Esophagus squamous epithelium (tissue), 5 donors: Measurements from ENCODE around the gene GLRX. TPM values are rescaled to one million over a fixed set of nuclear protein-coding genes. Genes with fewer than 3 reads are reported as not detected.

Source experiments
- DNase-seq: peaks from one replicate; lab custom pipeline; 2025; lab: John Stamatoyannopoulos, UW
- H3K27ac ChIP-seq, 4 donors: fragments of 200-600 bp; sonication (generic); one replicate each; pipeline ENCODE4 v1.5.1; 2016 to 2019; ENCODE audit warnings: mild to moderate bottlenecking in 1 of 4
- H3K27me3 ChIP-seq, 4 donors: fragments of 200-600 bp; sonication (generic); 1 replicate in 3 of 4; 2 replicates in 1 of 4; pipeline versions ENCODE4 v1.5.1 to v1.6.0; 2017 to 2021; ENCODE audit warnings: antibody characterized with exemption in 1 of 4
- H3K36me3 ChIP-seq, 3 donors: fragments of 200-600 bp; sonication (generic); one replicate each; pipeline ENCODE4 v1.5.1; 2016 to 2019
- H3K4me1 ChIP-seq, 3 donors: fragments of 200-600 bp; sonication (generic); one replicate each; pipeline ENCODE4 v1.5.1; 2017 to 2019
- H3K4me3 ChIP-seq, 4 donors: fragments of 200-600 bp; sonication (generic); 1 replicate in 3 of 4; 2 replicates in 1 of 4; pipeline ENCODE4 v1.5.1; 2016 to 2019; ENCODE audit warnings: mild to moderate bottlenecking in 2 of 4, moderate library complexity in 1 of 4
- H3K9me3 ChIP-seq, 3 donors: fragments of 200-600 bp; sonication (generic); one replicate each; pipeline ENCODE4 v1.5.1; 2016 to 2019
- POLR2A ChIP-seq, 4 donors: fragments of 450-650 bp; IDR thresholded peaks; one replicate each; pipeline ENCODE4 v1.6.1; 2017; ENCODE audit warnings: antibody characterized with exemption in 4 of 4, mild to moderate bottlenecking in 4 of 4, moderate library complexity in 3 of 4
- WGBS, 2 donors: methylation state at CpG; one replicate each; pipeline ENCODE4 v1.1.5; 2018; 5-methylcytosine and 5-hydroxymethylcytosine counted together
- intact Hi-C: fragments of 100-400 bp; cut with DNase I; formaldehyde crosslinking; loops from one replicate; pipeline ENCODE4 v1.15.0; 2022
- total RNA-seq, 4 donors: library from RNA; depleted of rRNA; stranded (reverse); fragments of >200 nt; gene quantifications; one replicate each; pipeline ENCODE4 v1.1.0, GENCODE V29; 2016
- TF ChIP-seq, protein P1 (sequence below), 6 experiments: fragments of 450-650 bp in 4 of 6; fragments of 200-600 bp in 2 of 6; sonication (generic) in 2 of 6; IDR thresholded peaks; one replicate each; pipeline ENCODE4 v1.5.1; 2016 to 2019; ENCODE audit warnings: antibody characterized with exemption in 6 of 6, mild to moderate bottlenecking in 4 of 6, moderate library complexity in 4 of 6
- donor health status: DM: yes; HTN: yes; CAD: no.

Gene GLRX
- total RNA-seq, 4 donors from 2014 or later, result 5.3 to 37.8 (median 14.2) TPM

GRCh38 chr5:95822043-95822541 is 434 bp downstream of the GLRX start:
- intact Hi-C loops, result no loop called here
- no peak for TF ChIP-seq POLR2A (IDR thresholded peaks at IDR 0.05)
- TF ChIP-seq, protein P1, sequence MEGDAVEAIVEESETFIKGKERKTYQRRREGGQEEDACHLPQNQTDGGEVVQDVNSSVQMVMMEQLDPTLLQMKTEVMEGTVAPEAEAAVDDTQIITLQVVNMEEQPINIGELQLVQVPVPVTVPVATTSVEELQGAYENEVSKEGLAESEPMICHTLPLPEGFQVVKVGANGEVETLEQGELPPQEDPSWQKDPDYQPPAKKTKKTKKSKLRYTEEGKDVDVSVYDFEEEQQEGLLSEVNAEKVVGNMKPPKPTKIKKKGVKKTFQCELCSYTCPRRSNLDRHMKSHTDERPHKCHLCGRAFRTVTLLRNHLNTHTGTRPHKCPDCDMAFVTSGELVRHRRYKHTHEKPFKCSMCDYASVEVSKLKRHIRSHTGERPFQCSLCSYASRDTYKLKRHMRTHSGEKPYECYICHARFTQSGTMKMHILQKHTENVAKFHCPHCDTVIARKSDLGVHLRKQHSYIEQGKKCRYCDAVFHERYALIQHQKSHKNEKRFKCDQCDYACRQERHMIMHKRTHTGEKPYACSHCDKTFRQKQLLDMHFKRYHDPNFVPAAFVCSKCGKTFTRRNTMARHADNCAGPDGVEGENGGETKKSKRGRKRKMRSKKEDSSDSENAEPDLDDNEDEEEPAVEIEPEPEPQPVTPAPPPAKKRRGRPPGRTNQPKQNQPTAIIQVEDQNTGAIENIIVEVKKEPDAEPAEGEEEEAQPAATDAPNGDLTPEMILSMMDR (IDR thresholded peaks at IDR 0.05), result no peak
- Histone ChIP-seq H3K27ac (peak overlapping the region; percentile 68 to 94 (median 84)), H3K9me3 (no peaks in the 10 kb centered on the region), H3K4me3 (peak overlapping the region; percentile 53 to 86 (median 64)), H3K36me3 (no peaks in the 10 kb centered on the region), H3K27me3 (no peaks in the 10 kb centered on the region), H3K4me1 (peaks cover 26 to 63% (median 38%) of the 10 kb centered on the region in 3 donors)
- peak; percentile 7 for DNase-seq
- WGBS, 2 donors, result 0% methylated on average over 6 to 17 of the region's 19 CpGs

GRCh38 chr5:95821110-95822021 is 1.2 kb downstream of the GLRX start:
- no peak for DNase-seq
- Histone ChIP-seq H3K4me3 (peak overlapping the region; percentile 53 to 86 (median 64)), H3K27me3 (no peaks in the 10 kb centered on the region), H3K27ac (peak overlapping the region; percentile 68 to 94 (median 84)), H3K36me3 (no peaks in the 10 kb centered on the region), H3K9me3 (no peaks in the 10 kb centered on the region), H3K4me1 (peaks cover 27 to 68% (median 38%) of the 10 kb centered on the region in 3 donors)
- intact Hi-C loops, result no loop called here
- TF ChIP-seq, protein P1 (IDR thresholded peaks at IDR 0.05), result no peak
- no peak for TF ChIP-seq POLR2A (IDR thresholded peaks at IDR 0.05)
- 54 to 58% methylated on average over 8 to 9 of the region's 9 CpGs for WGBS, 2 donors

GRCh38 chr5:95818181-95819147 is 4.1 kb downstream of the GLRX start:
- H3K4me3 ChIP-seq, result peak overlapping the region in 3 of 4 donors; percentile 16 to 40 (median 18)
- peaks cover 0 to 17% (median 3%) of the 10 kb centered on the region in 3 donors for H3K36me3 ChIP-seq
- H3K4me1 ChIP-seq, result peaks cover 17 to 55% (median 25%) of the 10 kb centered on the region in 3 donors
- intact Hi-C loops, result no loop called here
- 72 to 82% methylated on average over 14 of the region's 14 CpGs for WGBS, 2 donors
- H3K27me3 ChIP-seq, result no peaks in the 10 kb centered on the region
- H3K9me3 ChIP-seq, result no peaks in the 10 kb centered on the region
- no peak for DNase-seq
- peak in 1 of 4 donors; percentile 18 for TF ChIP-seq POLR2A (IDR thresholded peaks at IDR 0.05)
- TF ChIP-seq, protein P1 (IDR thresholded peaks at IDR 0.05), result no peak
- peak overlapping the region in 3 of 4 donors; percentile 33 to 62 (median 45) for H3K27ac ChIP-seq

GRCh38 chr5:95817430-95817829 is 5.1 kb downstream of the GLRX start:
- DNase-seq, result no peak
- peak overlapping the region in 1 of 4 donors; percentile 40 for H3K4me3 ChIP-seq
- H3K36me3 ChIP-seq, result peaks cover 0 to 17% (median 3%) of the 10 kb centered on the region in 3 donors
- no peaks in the 10 kb centered on the region for H3K9me3 ChIP-seq
- intact Hi-C loops, result no loop called here
- H3K4me1 ChIP-seq, result peaks cover 17 to 48% (median 19%) of the 10 kb centered on the region in 3 donors
- no peaks in the 10 kb centered on the region for H3K27me3 ChIP-seq
- TF ChIP-seq POLR2A (IDR thresholded peaks at IDR 0.05), result no peak
- TF ChIP-seq, protein P1 (IDR thresholded peaks at IDR 0.05), result no peak
- 74 to 77% methylated on average over 9 to 10 of the region's 12 CpGs for WGBS, 2 donors
- H3K27ac ChIP-seq, result peak overlapping the region in 2 of 4 donors; percentile 30 to 45
